H1 (cell line): ENCODE measurements around the gene PAN2. TPM values are rescaled to one million over a fixed set of nuclear protein-coding genes. Genes with fewer than 3 reads are reported as not detected.

Source experiments
- CBX5 ChIP-seq: fragments of 300-800, 300-1000 bp; sonication (generic); IDR thresholded peaks from 2 replicates; pipeline ENCODE4 v1.7.1; 2016; ENCODE audit warnings: antibody characterized with exemption, low read length, low read depth
- CHD2 ChIP-seq: IDR thresholded peaks from 2 replicates; pipeline ENCODE4 v1.6.1; 2012; ENCODE audit warnings: low read length, improper control_type of control experiment
- FOSL1 ChIP-seq: IDR thresholded peaks from 2 replicates; pipeline ENCODE4 v1.6.1; 2011; ENCODE audit warnings: mild to moderate bottlenecking, low read depth, low read length, moderate library complexity; ENCODE audit not compliant: insufficient read depth
- NRF1 ChIP-seq: IDR thresholded peaks from 2 replicates; pipeline ENCODE4 v1.6.1; 2011; ENCODE audit warnings: mild to moderate bottlenecking, low read depth, low read length, improper control_type of control experiment
- YY1 ChIP-seq: IDR thresholded peaks from 2 replicates; pipeline ENCODE4 v1.6.1; 2011; ENCODE audit warnings: low read depth, mild to moderate bottlenecking, low read length
- ZNF274 ChIP-seq: IDR thresholded peaks from 2 replicates; pipeline ENCODE4 v1.7.0; 2012; ENCODE audit warnings: low read length, borderline replicate concordance; ENCODE audit errors: extremely low read depth
- polyA plus RNA-seq, 7 experiments: library from polyadenylated mRNA; depleted of rRNA in 3 of 7; stranded (reverse) in 5 of 7; unstranded in 2 of 7; fragments of >200 nt in 5 of 7; fragments of 200-250 nt in 2 of 7; gene quantifications; 1 replicate in 5 of 7; 2 replicates in 1 of 7; 4 replicates in 1 of 7; pipeline versions ENCODE4 v1.2.1 to v1.2.3, GENCODE V29; 2011 to 2013; ENCODE audit warnings: missing spikeins in 2 of 7, mixed read lengths in 2 of 7
- total RNA-seq: library from RNA; stranded (reverse); fragmentation: NEBNext Ultra II Directional; extraction: Animal tissue kit (Norgen Biotek cat#: 25700); gene quantifications from 2 replicates; pipeline ENCODE4 v1.2.1, GENCODE V29; 2021

The PAN2 gene
- total and polyA plus RNA-seq, 2 of the 8 experiments (the other 6 are each of a cell fraction or from before 2014, with no cell fraction given), result 29.6 to 36.7 TPM

DNA sequence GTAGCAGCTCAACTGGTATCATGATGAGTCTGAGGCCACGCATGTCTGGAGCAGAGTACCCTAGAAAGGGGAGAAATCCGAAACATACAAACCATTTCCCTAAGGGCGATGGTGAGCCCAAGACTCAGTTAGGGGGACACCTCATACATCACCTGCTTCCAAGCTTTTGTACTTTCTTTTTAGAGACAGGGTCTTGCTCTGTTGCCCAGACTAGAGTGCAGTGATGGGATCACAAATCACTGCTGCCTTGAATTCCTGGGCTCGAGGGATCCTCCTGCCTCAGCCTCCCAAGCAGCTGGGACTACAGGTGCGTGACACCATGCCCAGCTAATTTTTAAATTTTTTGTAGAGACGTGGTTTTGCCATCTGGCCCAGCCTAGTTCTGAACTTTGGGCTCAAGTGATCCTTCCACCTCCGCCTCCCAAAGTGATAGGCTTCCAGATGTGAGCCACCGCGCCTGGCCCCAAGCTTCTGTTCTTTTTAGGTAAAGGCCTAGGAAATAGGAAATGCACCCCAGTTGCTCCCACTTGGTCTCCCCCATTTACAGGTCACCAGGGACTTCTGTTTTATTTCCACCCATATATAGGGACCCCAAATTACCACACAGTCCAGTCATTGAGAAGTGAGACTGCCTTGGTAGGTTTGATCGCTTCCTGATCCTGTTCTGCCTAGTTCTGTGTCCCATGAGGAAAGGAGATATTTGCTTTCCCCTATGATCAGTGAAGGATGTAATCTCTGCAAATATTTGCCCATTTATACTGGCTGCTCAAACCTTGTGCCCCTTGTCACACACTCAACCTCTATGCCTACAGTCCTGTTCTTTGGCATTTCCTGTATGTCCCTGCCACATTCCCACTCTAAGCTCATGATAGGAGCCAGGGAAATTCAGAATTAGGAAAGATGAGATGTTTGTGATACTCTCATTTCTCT, 28.6 kb upstream of the PAN2 start, which contains the start of gene APOF (continued):
- TF ChIP-seq CHD2 (no peak), NRF1 (no peak), YY1 (no peak), FOSL1 (no peak), CBX5 (no peak), ZNF274 (no peak)
